ACHN (cell line): ENCODE data around the gene RBBP8.

Experiments
- DNase-seq: peaks from one replicate; pipeline ENCODE4 v3.0.0-alpha.2; 2015
- in situ Hi-C: cut with HindIII; loops from 2 replicates; pipeline ENCODE4 v1.10.0; 2017; ENCODE audit warnings: low sequenced_read_pairs, low pct_ligation_motif_present, low pct_unique_long_range_greater_than_20kb

Gene RBBP8

DNA sequence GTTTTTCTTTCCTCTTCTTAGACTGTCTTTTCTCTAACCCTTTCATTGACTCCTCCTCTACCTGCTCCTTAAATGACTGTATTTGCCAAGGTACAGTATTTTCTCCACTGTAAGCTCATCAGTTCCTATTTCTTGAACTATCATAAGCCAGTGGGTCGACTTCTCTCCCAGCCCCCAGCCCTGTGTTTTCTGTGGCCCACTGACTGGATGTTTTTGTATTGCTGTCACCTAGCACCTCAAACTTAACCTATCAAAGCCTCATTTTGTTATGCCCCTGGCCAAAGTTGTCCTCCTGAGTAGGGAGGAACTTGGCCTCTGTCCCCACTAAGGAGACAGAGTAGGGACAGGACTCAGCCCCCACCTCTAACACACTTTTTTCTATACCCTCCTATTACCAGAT lies 136.8 kb downstream of the RBBP8 start:
- in situ Hi-C loops = no loop called here
- no peak for DNase-seq

DNA sequence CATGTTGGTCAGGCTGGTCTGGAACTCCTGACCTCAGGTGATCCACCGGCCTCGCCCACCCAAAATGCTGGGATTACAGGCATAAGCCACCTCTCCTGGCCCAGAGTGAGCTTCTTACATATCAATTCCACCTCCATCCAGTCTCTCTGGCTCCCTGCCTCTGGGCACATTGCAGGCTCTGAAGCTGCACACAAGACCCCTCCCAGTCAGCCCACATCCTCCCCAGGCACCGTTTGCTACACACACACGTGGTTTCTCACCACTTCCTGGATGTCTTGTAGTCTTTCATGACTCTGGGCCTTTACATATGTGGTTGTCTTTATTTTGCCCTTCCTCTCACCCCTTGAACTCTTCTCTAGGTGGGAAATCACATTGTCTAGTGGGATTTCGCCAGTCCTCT lies 138.2 kb downstream of the RBBP8 start:
- DNase-seq = no peak

GRCh38 chr18:23072079-23072478 lies 139.0 kb downstream of the RBBP8 start:
- no peak for DNase-seq
- in situ Hi-C loops = no loop called here

More for the DNA sequence above, 138.2 kb downstream of the RBBP8 start:
- in situ Hi-C loops = no loop called here

DNA sequence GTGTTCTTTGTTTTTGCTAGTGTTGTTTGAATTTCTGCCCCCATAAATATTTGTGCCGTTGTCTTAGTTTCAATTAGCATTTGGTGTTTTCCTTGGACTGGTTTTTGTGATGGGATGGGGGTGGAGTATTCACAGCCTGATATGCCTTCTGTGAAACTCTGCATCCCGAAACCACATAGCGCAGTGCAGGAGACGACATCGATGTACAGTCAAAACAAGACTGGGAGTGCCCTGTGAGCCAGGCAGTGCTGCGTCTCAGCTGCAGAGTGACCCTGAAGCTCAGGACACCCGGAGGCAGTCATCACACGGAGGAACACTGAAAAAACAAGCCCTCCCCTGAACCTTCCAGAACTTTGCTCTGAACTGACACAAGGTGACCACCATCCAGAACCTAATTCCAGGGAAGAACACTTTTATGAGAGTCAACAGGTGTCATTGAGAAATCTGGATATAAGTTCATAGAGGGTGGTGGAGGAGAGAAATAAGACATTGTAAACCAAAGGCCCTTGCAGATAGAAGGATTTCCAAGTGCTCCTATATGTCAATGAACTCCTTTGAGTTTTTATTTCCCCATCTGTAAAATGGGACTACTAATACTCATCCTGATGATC lies 141.0 kb downstream of the RBBP8 start:
- no peak for DNase-seq
- in situ Hi-C loops = no loop called here
